MM.1S (cell line): ENCODE measurements around the gene ASXL1.
A peak's percentile ranks its signal among the peaks of the same experiment; 100 is the strongest.

Experiments used
- DNase-seq: peaks from one replicate; pipeline ENCODE4 v3.0.0-alpha.2; 2015
- H2AFZ ChIP-seq: fragments of 300-600 bp; sonication (generic); 2 replicates; pipeline ENCODE4 v1.6.0; 2016; ENCODE audit warnings: antibody characterized with exemption, low read length
- H3F3A ChIP-seq: fragments of 300-600 bp; sonication (generic); 2 replicates; pipeline ENCODE4 v1.6.1; 2016; ENCODE audit warnings: mild to moderate bottlenecking, antibody characterized with exemption, low read length, moderate library complexity, mixed read lengths; ENCODE audit not compliant: insufficient read depth
- H3K27ac ChIP-seq: fragments of 300-600 bp; sonication (generic); 2 replicates; pipeline ENCODE4 v1.5.1; 2016; ENCODE audit warnings: mild to moderate bottlenecking, low read length
- H3K27me3 ChIP-seq: fragments of 300-600 bp; sonication (generic); replicated peaks from 2 replicates; pipeline ENCODE4 v1.6.0; 2016; ENCODE audit warnings: low read length; ENCODE audit not compliant: insufficient read depth
- H3K36me3 ChIP-seq: fragments of 300-600 bp; sonication (generic); replicated peaks from 2 replicates; pipeline ENCODE4 v1.6.1; 2016; ENCODE audit warnings: mild to moderate bottlenecking, low read length, mixed read lengths; ENCODE audit not compliant: insufficient read depth
- H3K4me1 ChIP-seq: fragments of 300-600 bp; sonication (generic); 2 replicates; pipeline ENCODE4 v1.6.1; 2016; ENCODE audit warnings: low read length, mixed read lengths
- H3K4me2 ChIP-seq: fragments of 300-600 bp; sonication (generic); 2 replicates; pipeline ENCODE4 v1.6.0; 2016; ENCODE audit warnings: low read depth, low read length
- H3K4me3 ChIP-seq: fragments of 300-600 bp; sonication (generic); 2 replicates; pipeline ENCODE4 v1.5.1; 2016; ENCODE audit warnings: low read length, mixed read lengths
- H3K79me2 ChIP-seq: fragments of 300-600 bp; sonication (generic); 2 replicates; pipeline ENCODE4 v1.6.1; 2016; ENCODE audit warnings: mixed run types, low read length, mixed read lengths
- H3K9ac ChIP-seq: fragments of 300-600 bp; sonication (generic); 2 replicates; pipeline ENCODE4 v1.6.1; 2016; ENCODE audit warnings: low read length, mixed read lengths
- H3K9me2 ChIP-seq: fragments of 300-600 bp; sonication (generic); replicated peaks from 2 replicates; pipeline ENCODE4 v1.6.1; 2016; ENCODE audit warnings: mild to moderate bottlenecking, low read length, mixed read lengths; ENCODE audit not compliant: insufficient read depth
- H3K9me3 ChIP-seq: fragments of 300-600 bp; sonication (generic); replicated peaks from 2 replicates; pipeline ENCODE4 v1.6.1; 2016; ENCODE audit warnings: mild to moderate bottlenecking, low read length, mixed read lengths; ENCODE audit not compliant: insufficient read depth
- H4K20me1 ChIP-seq: fragments of 300-600 bp; sonication (generic); 2 replicates; pipeline ENCODE4 v1.6.1; 2016; ENCODE audit warnings: mild to moderate bottlenecking, low read length, moderate library complexity, mixed read lengths; ENCODE audit not compliant: insufficient read depth
- CTCF ChIP-seq: fragments of 300-600 bp; sonication (generic); IDR thresholded peaks from 2 replicates; pipeline ENCODE4 v1.5.1; 2016; ENCODE audit warnings: antibody characterized with exemption, low read length, mixed read lengths
- EZH2 ChIP-seq: fragments of 300-600 bp; sonication (generic); optimal IDR thresholded peaks from 2 replicates; pipeline ENCODE3; 2017; ENCODE audit warnings: low read depth, mild to moderate bottlenecking, antibody characterized with exemption, low read length, mixed read lengths
- EZH2phosphoT487 ChIP-seq: fragments of 300-600 bp; sonication (generic); IDR thresholded peaks from 2 replicates; pipeline ENCODE4 v1.6.1; 2018; ENCODE audit warnings: antibody characterized with exemption, low read length

The ASXL1 gene

DNA sequence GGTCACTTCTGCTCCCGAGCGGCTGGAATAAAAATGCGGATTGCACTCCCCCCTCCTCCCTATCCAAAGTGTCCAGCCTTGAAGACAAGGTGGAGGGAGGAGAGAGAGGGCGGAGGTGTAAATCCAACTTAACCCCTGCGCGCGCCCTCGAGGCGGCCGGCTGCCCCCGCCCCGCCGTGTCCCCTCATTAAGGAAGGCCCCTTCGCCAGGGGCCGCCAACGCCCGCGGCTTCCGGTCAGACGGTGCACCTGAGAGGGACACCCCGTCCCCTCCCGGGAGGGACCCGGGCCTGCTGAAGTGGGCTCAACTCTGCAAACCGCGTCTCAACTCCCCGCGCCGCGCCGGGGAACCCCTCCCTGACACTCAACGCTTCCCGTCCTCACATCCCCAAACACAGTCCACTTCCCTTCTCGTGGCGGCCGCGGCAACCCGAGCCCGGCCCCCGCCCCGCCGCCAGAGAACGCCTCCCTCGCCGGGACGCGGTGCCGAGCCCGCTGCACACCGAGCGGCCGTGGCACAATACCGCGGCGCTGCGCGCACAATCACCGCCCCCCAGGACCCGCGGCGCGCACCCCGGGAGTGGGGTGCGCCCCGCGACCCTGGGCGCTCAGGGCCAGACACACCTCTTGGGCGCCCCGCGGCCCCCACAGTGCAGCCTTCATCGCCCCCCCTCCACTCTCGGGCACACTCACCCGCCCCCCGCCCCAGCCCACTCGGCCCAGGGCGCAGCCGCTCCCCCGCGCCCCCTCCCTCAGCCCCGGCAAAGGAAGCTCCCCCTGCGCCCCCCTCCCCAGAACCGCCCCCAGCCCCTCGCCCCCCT is 124.5 kb downstream of the ASXL1 start:
- no peak overlapping the region for H3K27ac ChIP-seq
- H4K20me1 ChIP-seq = no peaks in the 10 kb centered on the region
- H3K9me2 ChIP-seq = no peaks in the 10 kb centered on the region
- H3K4me3 ChIP-seq = peak overlapping the region; percentile 46; the same call in 1 of the 2 replicates
- H3K9me3 ChIP-seq = no peaks in the 10 kb centered on the region
- H3K4me1 ChIP-seq = peaks cover 6% of the 10 kb centered on the region; the same call in 1 of the 2 replicates
- no peak overlapping the region for H3K9ac ChIP-seq
- H2AFZ ChIP-seq = 0 out of 2 replicates have a peak overlapping the region, but pooled peaks have one; percentile 19
- no peaks in the 10 kb centered on the region for H3K36me3 ChIP-seq
- H3K27me3 ChIP-seq = no peaks in the 10 kb centered on the region
- no peak for TF ChIP-seq EZH2
- TF ChIP-seq CTCF = no peak
- no peak for TF ChIP-seq EZH2phosphoT487
- H3K79me2 ChIP-seq = no peaks in the 10 kb centered on the region
- H3K4me2 ChIP-seq = peak overlapping the region; percentile 62
- peaks cover 12% of the 10 kb centered on the region for H3F3A ChIP-seq
- no peak for DNase-seq

DNA sequence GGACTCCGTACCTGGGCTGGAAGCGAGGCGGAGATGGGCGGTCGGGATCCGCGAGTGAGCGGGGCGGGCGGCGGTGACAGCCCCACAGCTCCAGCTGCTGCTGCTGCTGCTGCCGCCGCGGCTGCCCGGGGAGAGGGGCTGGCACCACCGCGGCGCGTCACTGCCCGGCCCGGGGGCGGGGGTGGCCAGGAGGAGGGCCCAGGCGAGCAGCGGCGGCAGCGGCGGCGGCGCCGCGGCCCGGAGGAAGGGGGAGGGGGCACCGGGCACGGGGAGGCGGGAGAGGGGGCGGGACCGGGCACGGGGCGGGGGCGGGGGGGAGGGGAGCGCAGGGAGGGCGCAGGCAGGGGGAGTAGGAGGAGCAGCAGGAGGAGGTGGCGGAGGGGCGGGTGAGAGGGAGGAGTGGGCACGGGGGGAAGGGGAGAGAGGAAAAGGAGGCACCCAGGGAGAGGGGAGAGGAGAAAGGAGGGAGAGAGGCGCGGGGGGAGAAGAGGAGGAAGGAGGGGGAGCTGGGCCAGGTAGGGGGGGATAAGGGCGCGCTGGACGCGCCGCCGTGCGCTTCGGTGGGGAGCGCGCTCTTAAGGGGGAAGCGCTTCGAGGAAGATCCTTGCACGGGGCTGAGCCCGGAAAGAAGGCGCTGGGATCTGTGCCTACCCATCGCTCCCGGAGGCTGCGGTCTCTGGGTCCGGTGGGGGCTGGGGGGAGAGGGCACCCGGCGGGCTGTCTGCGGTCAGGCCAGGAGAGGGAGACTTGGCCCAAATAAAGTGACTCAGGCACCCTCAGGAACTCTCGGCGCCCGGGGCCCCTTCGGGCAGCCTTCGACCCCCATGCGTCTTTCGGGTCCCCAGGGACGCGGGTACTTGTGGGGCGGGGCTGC is 125.5 kb downstream of the ASXL1 start:
- H3K4me1 ChIP-seq = peaks cover 6% of the 10 kb centered on the region; the same call in 1 of the 2 replicates

More for the DNA sequence above, 125.5 kb downstream of the ASXL1 start:
- no peaks in the 10 kb centered on the region for H3K36me3 ChIP-seq
- peak overlapping the region; percentile 64 for H3K9ac ChIP-seq
- no peak for TF ChIP-seq EZH2phosphoT487
- no peak for TF ChIP-seq EZH2
- TF ChIP-seq CTCF = no peak; the same call in 1 of the 2 replicates
- H3K9me2 ChIP-seq = no peaks in the 10 kb centered on the region
- H2AFZ ChIP-seq = peak overlapping the region; percentile 93
- peak overlapping the region; percentile 79 for H3K4me3 ChIP-seq
- peak overlapping the region; percentile 48; the same call in 1 of the 2 replicates for H3K27ac ChIP-seq
- peak; percentile 63 for DNase-seq
- peaks cover 12% of the 10 kb centered on the region for H3F3A ChIP-seq
- H3K79me2 ChIP-seq = no peaks in the 10 kb centered on the region
- no peaks in the 10 kb centered on the region for H4K20me1 ChIP-seq
- H3K27me3 ChIP-seq = no peaks in the 10 kb centered on the region
- H3K9me3 ChIP-seq = no peaks in the 10 kb centered on the region
- peak overlapping the region; percentile 96 for H3K4me2 ChIP-seq
